T-helper 1 cell (primary cell): ENCODE data around the gene SMYD2.

ENCODE experiments used
- DNase-seq, 5 donors: peaks; one replicate each; pipeline ENCODE4 v3.0.0-alpha.2; 2012 to 2020
- total RNA-seq, 4 donors: gene quantifications; one replicate each; lab custom pipeline; 2026; lab: John Stamatoyannopoulos, UW

The SMYD2 gene
- 28.9 to 47.7 (median 43.9) reads per million in 4 donors for total RNA-seq

GRCh38 chr1:214281021-214281719, at the start of gene SMYD2:
Gene SMYD2 (plus strand): TSS chr1:214281159. CDS start chr1:214281255, 96 bp downstream.
- peak; percentile 48 to 75 (median 57) for DNase-seq

- DNase-seq = no peak
Measured at GRCh38 chr1:214233856-214234634, 46.9 kb upstream of the SMYD2 start.

- DNase-seq = no peak
Measured at GRCh38 chr1:214234635-214235025, 46.3 kb upstream of the SMYD2 start.

- no peak for DNase-seq
Measured at GRCh38 chr1:214236477-214236876, 44.5 kb upstream of the SMYD2 start.

- DNase-seq = no peak
Measured at GRCh38 chr1:214241060-214241459, 39.9 kb upstream of the SMYD2 start.

- DNase-seq = no peak
Measured at GRCh38 chr1:214244252-214244651, 36.7 kb upstream of the SMYD2 start.

- no peak for DNase-seq
Measured at GRCh38 chr1:214244841-214245240, 36.1 kb upstream of the SMYD2 start.

GRCh38 chr1:214247501-214248041, 33.4 kb upstream of the SMYD2 start:
- DNase-seq = no peak

- DNase-seq = no peak
Measured at GRCh38 chr1:214248311-214249085, 32.5 kb upstream of the SMYD2 start.

- no peak for DNase-seq
Measured at GRCh38 chr1:214249651-214250050, 31.3 kb upstream of the SMYD2 start.

- no peak for DNase-seq
Measured at GRCh38 chr1:214251354-214251753, 29.6 kb upstream of the SMYD2 start.

GRCh38 chr1:214255509-214255908, 25.4 kb upstream of the SMYD2 start:
- DNase-seq = no peak

GRCh38 chr1:214259353-214259977, 21.5 kb upstream of the SMYD2 start:
- DNase-seq = peak in 1 of 5 donors; percentile 56

- DNase-seq = no peak
Measured at GRCh38 chr1:214260561-214261205, 20.3 kb upstream of the SMYD2 start.

- DNase-seq = peak; percentile 57 to 73 (median 65)
Measured at GRCh38 chr1:214261206-214262123, 19.5 kb upstream of the SMYD2 start.

- DNase-seq = no peak
Measured at GRCh38 chr1:214264196-214264595, 16.8 kb upstream of the SMYD2 start.

GRCh38 chr1:214264976-214265375, 16.0 kb upstream of the SMYD2 start:
- DNase-seq = no peak

- no peak for DNase-seq
Measured at GRCh38 chr1:214270097-214270650, 10.8 kb upstream of the SMYD2 start.

- DNase-seq = no peak
Measured at GRCh38 chr1:214271174-214271858, 9.6 kb upstream of the SMYD2 start.
